ENCODE measurements around the gene IQCF6. TPM values are rescaled to one million over a fixed set of nuclear protein-coding genes. Genes with fewer than 3 reads are reported as not detected.

The IQCF6 gene
- total RNA-seq, 1 donor from 2014 or later = not detected

DNA sequence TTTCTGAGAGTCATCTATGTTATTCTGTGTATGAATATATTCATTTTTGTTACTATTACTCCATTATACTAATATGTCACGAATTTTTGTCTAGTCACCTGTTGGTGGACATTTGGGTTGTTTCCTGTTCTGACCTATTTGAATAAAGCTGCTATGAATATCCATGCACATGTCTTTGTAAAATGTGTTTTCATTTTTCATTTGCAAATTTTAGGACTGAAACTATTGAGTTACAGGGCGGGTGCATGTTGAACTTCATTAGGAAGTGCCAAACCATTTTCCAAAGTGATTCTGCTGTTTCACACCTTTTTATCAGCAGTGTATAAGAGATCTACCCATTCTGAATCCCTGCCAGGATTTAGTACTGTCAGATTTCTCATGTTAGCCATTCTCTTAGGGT, 37.7 kb upstream of the IQCF6 start:
- H3K4me3 Mint-ChIP-seq = no peak overlapping the region
- H3K36me3 Mint-ChIP-seq (ENCODE audit: low read depth) = no peaks in the 10 kb centered on the region
- intact Hi-C loops (cut with micrococcal nuclease) = no loop called here
- no peaks in the 10 kb centered on the region for H3K9me3 Mint-ChIP-seq
- ATAC-seq (ENCODE audit: low read depth) = no peak
- H3K27me3 Mint-ChIP-seq = peaks cover 38% of the 10 kb centered on the region
- no peak for DNase-seq
- H3K27ac Mint-ChIP-seq = no peak overlapping the region
- TF ChIP-seq, protein P1, sequence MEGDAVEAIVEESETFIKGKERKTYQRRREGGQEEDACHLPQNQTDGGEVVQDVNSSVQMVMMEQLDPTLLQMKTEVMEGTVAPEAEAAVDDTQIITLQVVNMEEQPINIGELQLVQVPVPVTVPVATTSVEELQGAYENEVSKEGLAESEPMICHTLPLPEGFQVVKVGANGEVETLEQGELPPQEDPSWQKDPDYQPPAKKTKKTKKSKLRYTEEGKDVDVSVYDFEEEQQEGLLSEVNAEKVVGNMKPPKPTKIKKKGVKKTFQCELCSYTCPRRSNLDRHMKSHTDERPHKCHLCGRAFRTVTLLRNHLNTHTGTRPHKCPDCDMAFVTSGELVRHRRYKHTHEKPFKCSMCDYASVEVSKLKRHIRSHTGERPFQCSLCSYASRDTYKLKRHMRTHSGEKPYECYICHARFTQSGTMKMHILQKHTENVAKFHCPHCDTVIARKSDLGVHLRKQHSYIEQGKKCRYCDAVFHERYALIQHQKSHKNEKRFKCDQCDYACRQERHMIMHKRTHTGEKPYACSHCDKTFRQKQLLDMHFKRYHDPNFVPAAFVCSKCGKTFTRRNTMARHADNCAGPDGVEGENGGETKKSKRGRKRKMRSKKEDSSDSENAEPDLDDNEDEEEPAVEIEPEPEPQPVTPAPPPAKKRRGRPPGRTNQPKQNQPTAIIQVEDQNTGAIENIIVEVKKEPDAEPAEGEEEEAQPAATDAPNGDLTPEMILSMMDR (IDR thresholded peaks at IDR 0.05) = no peak
- ChIA-PET POLR2A (no interaction called here), CTCF (no interaction called here)
- no peaks in the 10 kb centered on the region for H3K4me1 Mint-ChIP-seq

DNA sequence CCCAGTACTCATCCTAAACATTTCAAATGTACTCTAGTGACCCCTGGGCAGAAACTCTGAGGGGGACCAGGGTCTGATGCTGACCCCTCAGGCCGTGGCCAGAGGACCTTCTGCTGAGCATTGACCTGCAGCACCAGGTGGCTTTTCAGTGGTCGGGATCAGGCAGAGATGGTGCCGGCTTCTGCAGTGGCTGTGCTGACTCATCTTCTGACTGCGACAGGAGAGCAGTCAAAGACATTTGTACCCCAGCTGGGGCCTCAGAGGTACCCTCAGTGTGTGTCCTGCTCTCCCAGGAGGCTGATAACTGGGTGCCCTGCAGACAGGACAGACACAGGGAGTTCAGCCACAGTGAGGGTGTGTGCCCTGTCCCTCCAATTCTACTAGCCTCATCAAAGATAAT, 36.6 kb upstream of the IQCF6 start:
- H3K27ac Mint-ChIP-seq = no peak overlapping the region
- ChIA-PET CTCF (no interaction called here), POLR2A (no interaction called here)
- intact Hi-C loops (cut with micrococcal nuclease) = no loop called here
- H3K36me3 Mint-ChIP-seq (ENCODE audit: low read depth) = no peaks in the 10 kb centered on the region
- peaks cover 35% of the 10 kb centered on the region for H3K27me3 Mint-ChIP-seq
- DNase-seq (no peak), ATAC-seq (ENCODE audit: low read depth) (no peak)
- no peaks in the 10 kb centered on the region for H3K9me3 Mint-ChIP-seq
- TF ChIP-seq, protein P1 (IDR thresholded peaks at IDR 0.05) = no peak
- H3K4me1 Mint-ChIP-seq = no peaks in the 10 kb centered on the region
- no peak overlapping the region for H3K4me3 Mint-ChIP-seq

DNA sequence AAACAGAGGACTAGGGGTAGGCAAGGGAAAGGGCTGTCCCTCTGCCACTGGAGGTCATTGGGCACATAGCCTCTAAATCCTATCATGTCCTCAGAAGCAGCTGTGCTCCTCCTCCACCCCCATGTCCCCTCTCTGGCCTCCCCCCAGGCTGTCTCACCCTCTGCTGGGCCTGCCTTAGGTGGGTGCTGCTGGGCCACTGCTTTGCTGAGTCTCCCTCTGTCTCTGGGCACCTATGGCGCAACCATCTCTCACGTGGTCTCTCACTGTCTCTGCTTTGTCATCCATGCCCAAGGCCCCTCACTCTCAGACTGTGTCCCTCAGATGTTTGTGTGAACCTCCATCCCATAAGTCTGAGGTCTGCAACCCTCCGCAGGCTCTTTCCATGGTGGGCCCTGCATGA, 35.0 kb upstream of the IQCF6 start:
- H3K4me3 Mint-ChIP-seq = no peak overlapping the region
- DNase-seq (no peak), ATAC-seq (ENCODE audit: low read depth) (no peak)
- no peaks in the 10 kb centered on the region for H3K4me1 Mint-ChIP-seq
- ChIA-PET CTCF (no interaction called here), POLR2A (no interaction called here)
- no peaks in the 10 kb centered on the region for H3K9me3 Mint-ChIP-seq
- H3K27me3 Mint-ChIP-seq = peaks cover 29% of the 10 kb centered on the region
- H3K27ac Mint-ChIP-seq = no peak overlapping the region
- TF ChIP-seq, protein P1 (IDR thresholded peaks at IDR 0.05) = no peak
- H3K36me3 Mint-ChIP-seq (ENCODE audit: low read depth) = no peaks in the 10 kb centered on the region
- intact Hi-C loops (cut with micrococcal nuclease) = no loop called here

DNA sequence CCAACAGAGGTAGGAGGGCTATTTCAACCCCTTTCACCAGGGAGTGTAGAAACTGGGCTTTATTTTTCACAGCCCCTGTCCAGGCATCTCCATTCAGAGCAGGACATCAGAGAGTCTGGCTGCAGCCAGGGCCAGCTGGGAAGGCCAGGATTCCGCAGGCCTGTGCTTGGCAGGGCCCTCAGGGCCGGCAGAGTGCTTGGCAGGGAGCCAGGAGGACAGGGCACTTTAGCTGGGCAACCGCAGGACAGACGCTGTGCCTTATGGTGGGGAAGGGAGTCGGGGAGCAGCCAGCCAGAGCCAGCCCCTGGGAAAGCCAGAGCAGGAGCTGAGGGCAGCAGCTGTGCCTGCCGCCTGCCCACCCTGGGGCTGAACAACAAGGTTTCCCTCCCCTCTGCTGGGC, 34.5 kb upstream of the IQCF6 start:
- Mint-ChIP-seq H3K4me1 (no peaks in the 10 kb centered on the region), H3K27me3 (peaks cover 27% of the 10 kb centered on the region), H3K27ac (no peak overlapping the region), H3K4me3 (no peak overlapping the region), H3K9me3 (no peaks in the 10 kb centered on the region), H3K36me3 (ENCODE audit: low read depth) (no peaks in the 10 kb centered on the region)
- CTCF ChIA-PET = no interaction called here
- ATAC-seq (ENCODE audit: low read depth) (no peak), DNase-seq (no peak)
- TF ChIP-seq, protein P1 (IDR thresholded peaks at IDR 0.05) = no peak
- POLR2A ChIA-PET = no interaction called here
- intact Hi-C loops (cut with micrococcal nuclease) = no loop called here

GRCh38 chr3:51808934-51809333, 29.9 kb upstream of the IQCF6 start:
- DNase-seq = no peak
- peaks cover 6% of the 10 kb centered on the region for H3K27me3 Mint-ChIP-seq
- no peaks in the 10 kb centered on the region for H3K4me1 Mint-ChIP-seq
- no peak for ATAC-seq (ENCODE audit: low read depth)
- no peaks in the 10 kb centered on the region for H3K36me3 Mint-ChIP-seq (ENCODE audit: low read depth)
- H3K4me3 Mint-ChIP-seq = no peak overlapping the region
- intact Hi-C loops (cut with micrococcal nuclease) = no loop called here
- H3K9me3 Mint-ChIP-seq = no peaks in the 10 kb centered on the region
- TF ChIP-seq, protein P1 (IDR thresholded peaks at IDR 0.05) = no peak
- ChIA-PET CTCF (no interaction called here), POLR2A (no interaction called here)
- H3K27ac Mint-ChIP-seq = no peak overlapping the region
